SH-SY5Y (cell line): ENCODE results near the gene RPS6KA4.

ENCODE experiments used
- GATA2 ChIP-seq: IDR thresholded peaks from 2 replicates; pipeline ENCODE4 v1.6.1; 2011; ENCODE audit warnings: mild to moderate bottlenecking, low read depth, low read length
- GATA3 ChIP-seq: IDR thresholded peaks from 2 replicates; pipeline ENCODE4 v1.6.1; 2011; ENCODE audit warnings: low read depth, mild to moderate bottlenecking, low read length, moderate library complexity

- no peak for TF ChIP-seq GATA2
- TF ChIP-seq GATA3, result no peak
These were observed 16.8 kb upstream of the RPS6KA4 start for GRCh38 chr11:64341851-64342791.
